ENCODE data around the gene UQCR10. TPM values are rescaled to one million over a fixed set of nuclear protein-coding genes. Genes with fewer than 3 reads are reported as not detected.

The UQCR10 gene
- total RNA-seq, 4 donors from 2014 or later = 33.6 to 85.7 (median 66.8) TPM

DNA sequence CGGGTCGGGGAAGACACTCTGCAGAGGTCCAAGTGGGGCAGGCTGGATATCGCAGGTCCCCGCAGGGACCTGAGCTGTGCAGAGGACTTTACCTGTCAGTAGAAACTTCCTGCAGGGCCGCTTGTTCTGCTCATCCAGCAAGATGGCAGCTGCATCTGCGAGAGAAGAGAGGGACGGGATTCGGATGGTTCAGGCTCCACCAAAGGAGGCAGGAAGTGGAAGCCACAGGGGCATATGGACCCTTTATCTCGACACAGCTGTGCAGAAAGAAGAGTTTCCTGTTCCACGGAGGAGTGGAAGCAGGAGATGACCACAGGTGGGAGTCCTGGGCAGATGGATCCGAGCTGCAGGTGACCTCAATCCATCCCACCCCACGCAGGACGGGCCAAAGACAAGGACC, 24.8 kb upstream of the UQCR10 start:
- no peaks in the 10 kb centered on the region for H3K9me3 ChIP-seq
- TF ChIP-seq POLR2A (IDR thresholded peaks at IDR 0.05) (no peak), EP300 (IDR thresholded peaks at IDR 0.05) (no peak), POLR2AphosphoS5 (IDR thresholded peaks at IDR 0.05) (no peak)
- TF ChIP-seq, protein P1, sequence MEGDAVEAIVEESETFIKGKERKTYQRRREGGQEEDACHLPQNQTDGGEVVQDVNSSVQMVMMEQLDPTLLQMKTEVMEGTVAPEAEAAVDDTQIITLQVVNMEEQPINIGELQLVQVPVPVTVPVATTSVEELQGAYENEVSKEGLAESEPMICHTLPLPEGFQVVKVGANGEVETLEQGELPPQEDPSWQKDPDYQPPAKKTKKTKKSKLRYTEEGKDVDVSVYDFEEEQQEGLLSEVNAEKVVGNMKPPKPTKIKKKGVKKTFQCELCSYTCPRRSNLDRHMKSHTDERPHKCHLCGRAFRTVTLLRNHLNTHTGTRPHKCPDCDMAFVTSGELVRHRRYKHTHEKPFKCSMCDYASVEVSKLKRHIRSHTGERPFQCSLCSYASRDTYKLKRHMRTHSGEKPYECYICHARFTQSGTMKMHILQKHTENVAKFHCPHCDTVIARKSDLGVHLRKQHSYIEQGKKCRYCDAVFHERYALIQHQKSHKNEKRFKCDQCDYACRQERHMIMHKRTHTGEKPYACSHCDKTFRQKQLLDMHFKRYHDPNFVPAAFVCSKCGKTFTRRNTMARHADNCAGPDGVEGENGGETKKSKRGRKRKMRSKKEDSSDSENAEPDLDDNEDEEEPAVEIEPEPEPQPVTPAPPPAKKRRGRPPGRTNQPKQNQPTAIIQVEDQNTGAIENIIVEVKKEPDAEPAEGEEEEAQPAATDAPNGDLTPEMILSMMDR (IDR thresholded peaks at IDR 0.05) = no peak
- no peak for DNase-seq (ENCODE audit: low spot score in 2 of 2)
- no peak overlapping the region for H3K4me3 ChIP-seq
- WGBS = 83% methylated on average over 13 of the region's 13 CpGs
- no peaks in the 10 kb centered on the region for H3K27me3 ChIP-seq
- H3K36me3 ChIP-seq = peaks cover 57% of the 10 kb centered on the region
- peaks cover 24% of the 10 kb centered on the region for H3K4me1 ChIP-seq
- no peak overlapping the region for H3K27ac ChIP-seq

DNA sequence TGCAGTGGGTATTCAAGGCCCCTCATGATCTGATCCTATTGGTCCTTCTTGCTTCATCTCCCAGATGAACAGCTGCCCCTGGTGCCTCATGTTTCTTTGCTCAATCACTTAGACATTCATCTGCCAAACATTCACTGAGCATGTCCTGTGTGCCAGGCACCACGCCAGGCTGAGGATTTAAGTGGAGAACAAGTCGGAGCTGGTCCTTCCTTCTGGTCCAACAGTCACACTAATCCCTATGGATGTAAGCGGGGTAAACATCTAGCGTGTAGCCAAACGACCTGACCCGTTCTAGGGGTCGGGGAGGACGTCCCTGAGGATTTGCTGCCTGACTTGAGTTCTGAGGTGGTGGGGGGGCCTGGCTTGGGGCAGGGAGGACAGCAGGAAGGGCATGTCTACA, 22.3 kb upstream of the UQCR10 start:
- 0% methylated on average over 2 of the region's 8 CpGs for whole genome bisulfite sequencing
- Histone ChIP-seq H3K27me3 (no peaks in the 10 kb centered on the region), H3K4me3 (no peak overlapping the region), H3K9me3 (no peaks in the 10 kb centered on the region), H3K27ac (no peak overlapping the region), H3K36me3 (peaks cover 49% of the 10 kb centered on the region), H3K4me1 (peaks cover 24% of the 10 kb centered on the region)
- no peak for TF ChIP-seq POLR2A (IDR thresholded peaks at IDR 0.05)
- no peak for TF ChIP-seq EP300 (IDR thresholded peaks at IDR 0.05)
- TF ChIP-seq POLR2AphosphoS5 (IDR thresholded peaks at IDR 0.05) = no peak
- TF ChIP-seq, protein P1 (IDR thresholded peaks at IDR 0.05) = no peak
- no peak for DNase-seq (ENCODE audit: low spot score in 2 of 2)

DNA sequence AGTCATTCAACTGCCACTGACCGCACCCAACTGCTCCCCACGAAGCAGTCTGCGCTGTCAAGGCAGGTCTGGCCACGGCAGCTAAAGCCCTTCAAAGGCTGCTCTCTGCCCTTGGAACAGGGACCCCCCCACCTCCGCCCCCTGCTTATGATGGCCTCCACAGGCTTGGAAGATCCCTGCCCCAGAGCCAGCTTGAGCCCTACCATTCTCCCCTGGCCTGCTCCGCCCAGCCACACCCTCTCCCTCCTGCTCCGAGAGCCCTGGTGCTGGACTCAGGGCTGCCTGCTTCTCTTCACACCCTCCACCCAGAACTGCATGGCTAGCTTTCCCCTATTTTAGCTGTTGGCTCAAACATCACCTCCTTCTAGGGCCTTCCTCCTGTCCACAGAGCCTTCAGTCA, 19.3 kb upstream of the UQCR10 start:
- Histone ChIP-seq H3K27me3 (no peaks in the 10 kb centered on the region), H3K4me3 (no peak overlapping the region), H3K27ac (no peak overlapping the region), H3K36me3 (peaks cover 29% of the 10 kb centered on the region), H3K4me1 (peaks cover 16% of the 10 kb centered on the region), H3K9me3 (no peaks in the 10 kb centered on the region)
- WGBS = 71% methylated on average over 7 of the region's 7 CpGs
- DNase-seq (ENCODE audit: low spot score in 2 of 2) = no peak
- TF ChIP-seq POLR2A (IDR thresholded peaks at IDR 0.05) (no peak), POLR2AphosphoS5 (IDR thresholded peaks at IDR 0.05) (no peak), EP300 (IDR thresholded peaks at IDR 0.05) (no peak)
- TF ChIP-seq, protein P1 (IDR thresholded peaks at IDR 0.05) = no peak

DNA sequence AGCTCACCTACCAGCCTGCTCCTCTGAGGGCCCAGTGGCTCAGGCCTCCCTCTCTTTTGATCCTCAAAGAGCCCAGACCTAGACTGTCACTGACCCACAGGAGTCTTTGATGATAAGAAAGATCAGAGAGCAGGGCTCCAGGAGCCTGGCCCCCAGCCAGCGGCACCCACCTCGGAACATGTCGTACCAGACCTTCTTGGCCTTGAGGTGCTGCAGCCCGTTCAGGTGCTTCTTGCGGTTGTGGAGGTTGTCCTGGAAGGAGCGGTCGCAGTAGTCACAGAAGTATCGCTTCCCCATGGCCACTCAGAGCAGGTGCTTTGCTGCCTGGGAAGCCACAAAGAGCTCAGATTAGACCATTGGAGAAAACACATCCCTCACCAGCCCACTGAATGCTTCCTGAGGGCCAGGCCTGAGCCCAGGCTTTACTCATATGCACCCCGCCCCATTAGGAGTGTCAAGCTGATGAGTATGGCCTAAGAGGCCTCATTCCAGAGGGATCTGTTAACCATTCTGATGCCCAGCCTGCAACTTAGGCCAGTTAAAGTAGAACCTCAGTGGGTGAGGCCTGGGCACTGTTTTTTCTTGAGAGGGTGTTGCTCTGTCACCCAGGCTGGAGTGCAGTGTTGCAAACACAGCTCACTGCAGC, 18.8 kb upstream of the UQCR10 start:
- Histone ChIP-seq H3K4me1 (peaks cover 16% of the 10 kb centered on the region), H3K36me3 (peaks cover 29% of the 10 kb centered on the region), H3K4me3 (no peak overlapping the region), H3K27me3 (no peaks in the 10 kb centered on the region), H3K27ac (no peak overlapping the region), H3K9me3 (no peaks in the 10 kb centered on the region)
- WGBS = 93% methylated on average over 4 of the region's 9 CpGs
- no peak for TF ChIP-seq EP300 (IDR thresholded peaks at IDR 0.05)
- TF ChIP-seq POLR2AphosphoS5 (IDR thresholded peaks at IDR 0.05) = no peak
- TF ChIP-seq, protein P1 (IDR thresholded peaks at IDR 0.05) = no peak
- TF ChIP-seq POLR2A (IDR thresholded peaks at IDR 0.05) = no peak
- DNase-seq (ENCODE audit: low spot score in 2 of 2) = no peak

DNA sequence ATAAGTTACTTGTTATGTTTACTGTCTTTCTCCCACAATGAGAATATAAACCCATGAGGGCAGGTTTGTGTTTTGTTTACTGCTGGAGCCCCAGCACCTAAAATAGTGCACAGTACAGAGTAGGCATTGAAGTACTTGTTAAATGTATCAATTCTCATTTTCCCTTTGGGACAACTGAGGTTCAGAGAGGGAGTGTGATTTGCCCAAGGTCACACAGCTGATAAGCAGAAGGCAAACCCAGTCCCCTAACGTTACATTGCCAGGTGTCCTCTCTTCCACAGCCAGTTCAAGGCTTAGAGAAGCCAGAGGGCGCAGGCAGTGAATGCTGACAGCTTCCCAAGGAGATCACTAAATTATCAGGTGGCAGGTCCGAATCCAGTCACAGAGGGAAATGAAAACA, 17.1 kb upstream of the UQCR10 start:
- H3K4me3 ChIP-seq = no peak overlapping the region
- H3K9me3 ChIP-seq = no peaks in the 10 kb centered on the region
- no peaks in the 10 kb centered on the region for H3K27me3 ChIP-seq
- no peak for DNase-seq (ENCODE audit: low spot score in 2 of 2)
- peaks cover 4% of the 10 kb centered on the region for H3K4me1 ChIP-seq
- peaks cover 29% of the 10 kb centered on the region for H3K36me3 ChIP-seq
- no peak for TF ChIP-seq EP300 (IDR thresholded peaks at IDR 0.05)
- TF ChIP-seq POLR2AphosphoS5 (IDR thresholded peaks at IDR 0.05) = no peak
- TF ChIP-seq, protein P1 (IDR thresholded peaks at IDR 0.05) = no peak
- TF ChIP-seq POLR2A (IDR thresholded peaks at IDR 0.05) = no peak
- WGBS = 98% methylated on average over 3 of the region's 3 CpGs
- no peak overlapping the region for H3K27ac ChIP-seq

All from suprapubic skin (tissue), 4 donors.